ENCODE data around the gene GARIN5B.

GARIN5B gene

DNA sequence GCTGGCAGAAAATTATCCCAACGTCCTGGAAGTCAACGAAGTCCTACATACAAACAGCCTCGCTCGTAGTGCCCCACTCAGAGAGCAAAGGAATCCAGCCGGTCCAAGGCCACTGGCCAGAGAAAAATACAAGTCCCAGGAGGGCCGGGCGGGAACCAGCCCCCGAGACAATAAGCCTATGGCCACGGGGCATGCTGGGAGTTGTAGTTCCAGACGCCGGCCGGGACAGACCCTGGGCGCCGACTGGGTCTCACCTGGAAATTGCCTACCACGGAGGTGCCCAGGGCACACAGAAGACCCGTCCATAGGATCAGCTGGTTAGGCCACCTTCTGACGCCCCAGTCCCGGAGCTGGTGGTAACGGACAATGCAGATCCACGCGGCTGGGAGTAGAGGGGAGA, 43.3 kb downstream of the GARIN5B start:
- peak; percentile 41 for DNase-seq

- DNase-seq: no peak
These were observed 46.4 kb downstream of the GARIN5B start for GRCh38 chr19:55316646-55317045.

DNA sequence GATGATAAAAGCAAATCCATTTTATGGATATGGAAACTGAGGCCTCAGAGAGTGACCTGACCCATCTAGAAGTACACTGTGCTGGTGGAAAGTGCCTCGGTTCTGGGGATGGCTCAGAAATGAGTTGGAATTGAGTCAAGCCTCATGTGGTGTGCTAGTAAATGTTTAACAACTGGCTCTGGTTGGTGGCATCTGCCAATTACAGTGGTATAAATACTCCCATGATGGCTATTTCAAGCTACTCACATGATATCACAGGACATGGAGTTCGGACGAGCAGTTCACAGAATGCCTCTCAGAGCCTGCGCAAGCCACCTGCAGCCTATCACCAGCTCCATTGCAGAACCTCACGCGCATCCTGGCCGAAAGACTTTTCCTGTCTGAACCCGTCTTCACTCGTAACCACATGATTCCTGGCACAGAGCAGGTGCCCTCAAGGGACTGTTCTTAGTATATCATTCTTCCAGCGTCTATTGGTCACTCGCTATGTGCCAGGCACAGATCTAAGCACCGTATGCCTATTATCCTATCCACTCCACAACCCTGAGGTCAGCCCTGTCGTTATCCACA, 47.0 kb downstream of the GARIN5B start:
- DNase-seq: no peak

GRCh38 chr19:55314396-55314795, 48.7 kb downstream of the GARIN5B start:
- DNase-seq: no peak

DNA sequence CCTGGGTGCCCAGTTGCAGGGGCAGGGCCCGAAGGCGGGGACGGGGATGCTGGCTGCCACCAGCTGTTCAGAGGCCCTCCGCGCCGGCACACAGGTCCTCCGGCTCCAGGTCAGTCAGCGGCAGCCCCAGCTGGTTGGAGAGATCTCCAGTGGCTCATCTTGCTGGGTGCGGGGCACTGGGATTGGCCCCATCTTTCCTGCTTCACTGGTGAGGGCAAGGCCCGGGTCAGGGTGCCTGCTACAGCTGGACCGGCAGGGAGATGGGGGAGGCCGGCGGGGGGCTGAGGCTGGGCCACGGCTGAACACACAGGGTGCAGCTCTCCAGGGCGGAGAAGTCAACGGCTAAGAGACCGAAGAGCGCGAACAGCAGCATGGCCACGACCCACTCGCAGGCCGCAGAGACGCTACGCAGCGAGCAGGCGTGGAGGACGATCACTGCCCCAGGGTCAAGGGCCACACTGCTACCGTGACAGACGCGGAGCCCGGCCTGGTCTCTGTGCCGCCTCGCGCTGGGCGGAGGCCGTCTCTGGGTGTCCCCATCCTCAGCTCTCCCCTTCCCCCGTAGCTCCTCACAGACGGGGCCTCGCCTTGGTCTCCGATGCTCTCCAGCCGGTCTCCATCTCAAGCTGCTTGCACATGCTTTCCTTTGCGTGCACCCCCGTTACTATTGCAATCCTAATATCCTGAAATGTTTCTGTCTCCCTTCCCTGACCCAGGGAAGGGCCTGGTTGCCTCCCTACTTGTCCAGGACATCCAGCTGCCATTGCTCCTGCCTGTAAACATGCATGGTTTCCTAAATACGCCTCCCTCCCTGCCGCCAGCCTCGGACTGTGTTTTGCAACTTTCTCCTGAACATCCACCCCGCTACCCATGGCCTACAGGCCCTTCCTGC, 50.2 kb downstream of the GARIN5B start:
- no peak for DNase-seq

DNA sequence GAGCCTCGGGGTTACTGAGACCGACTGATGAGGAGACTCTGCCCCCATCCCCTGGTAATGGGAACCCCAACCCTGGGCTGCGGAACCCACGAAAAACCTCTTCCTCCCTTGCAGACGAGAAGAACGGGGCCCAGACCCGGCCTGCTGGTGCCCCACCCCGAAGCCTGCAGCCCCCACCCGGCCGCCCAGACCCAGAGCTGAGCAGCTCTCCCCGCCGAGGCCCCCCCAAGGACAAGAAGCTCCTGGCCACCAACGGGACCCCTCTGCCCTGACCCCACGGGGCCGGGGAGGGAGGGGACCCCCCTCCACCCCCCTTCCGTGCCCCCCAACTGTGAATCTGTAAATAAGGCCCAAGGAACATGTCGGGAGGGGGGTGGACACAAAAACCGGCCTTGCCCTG, 51.3 kb downstream of the GARIN5B start:
- DNase-seq: no peak

GRCh38 chr19:55311397-55311796, 51.7 kb downstream of the GARIN5B start:
- DNase-seq: no peak

- DNase-seq: no peak
These were observed 52.6 kb downstream of the GARIN5B start for GRCh38 chr19:55310498-55310897.

DNA sequence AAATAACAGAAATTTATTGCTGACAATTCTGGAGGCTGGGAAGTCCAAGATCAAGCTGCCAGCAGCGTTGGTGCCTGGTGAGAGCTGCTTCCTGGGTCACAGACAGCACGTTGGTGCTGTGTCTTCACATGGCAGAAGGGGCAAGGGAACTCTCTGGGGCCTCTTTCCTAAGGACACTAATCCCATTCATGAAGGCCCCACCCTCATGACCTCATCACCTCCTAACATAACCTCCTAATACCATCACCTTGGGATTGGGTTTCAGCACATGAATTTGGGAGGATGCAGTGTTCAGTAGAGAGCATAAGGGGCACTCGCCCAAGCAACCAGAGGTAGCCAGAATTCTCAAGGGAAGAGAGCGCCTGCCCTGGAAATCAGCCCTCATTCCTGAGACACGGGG, 53.6 kb downstream of the GARIN5B start:
- no peak for DNase-seq

DNA sequence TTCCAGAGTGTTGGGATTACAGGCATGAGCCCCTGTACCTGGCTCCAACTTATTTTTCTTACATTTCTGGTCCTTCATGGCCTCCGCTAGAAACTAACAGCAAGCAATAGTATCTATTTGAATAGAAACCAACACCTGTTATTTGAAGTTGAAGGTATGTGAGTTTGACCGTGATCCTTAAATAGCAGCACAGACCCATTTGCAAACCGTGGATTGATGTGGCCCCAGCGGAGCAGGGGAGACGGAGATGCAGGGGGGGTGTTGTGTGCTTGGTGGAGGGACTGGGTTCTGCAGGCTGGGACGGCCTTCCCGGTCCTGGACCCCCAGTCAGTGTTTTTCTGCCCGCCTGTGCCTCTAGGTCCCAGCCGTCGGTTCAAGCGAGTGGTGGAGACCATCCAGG, 54.8 kb downstream of the GARIN5B start:
- DNase-seq: no peak

- DNase-seq: no peak
These were observed 56.3 kb downstream of the GARIN5B start for GRCh38 chr19:55306712-55307111.

DNA sequence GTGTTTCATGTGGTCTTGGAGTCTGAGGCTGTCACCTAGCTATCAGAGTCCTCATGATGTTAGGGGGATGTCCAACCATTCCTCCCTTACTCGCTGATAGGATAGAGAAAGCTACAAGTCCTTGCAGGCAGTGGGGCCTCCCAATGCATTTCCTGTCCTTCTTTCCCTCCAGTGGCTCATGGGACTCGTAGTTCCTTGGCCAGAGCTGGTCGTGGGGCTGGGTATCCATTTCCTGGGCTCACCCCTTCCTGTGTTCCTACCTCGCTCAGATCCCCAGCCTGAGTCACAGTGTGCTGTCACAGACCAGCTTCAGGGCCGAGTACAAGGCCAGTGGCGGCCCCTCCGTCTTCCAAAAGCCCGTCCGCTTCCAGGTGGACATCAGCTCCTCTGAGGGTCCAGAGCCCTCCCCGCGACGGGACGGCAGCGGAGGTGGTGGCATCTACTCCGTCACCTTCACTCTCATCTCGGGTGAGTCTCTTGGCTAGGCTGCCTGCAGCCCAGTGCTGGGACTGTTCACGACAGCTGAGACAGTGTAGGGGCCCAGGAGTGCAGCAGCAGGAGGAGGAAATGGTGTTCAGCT, 57.0 kb downstream of the GARIN5B start:
- no peak for DNase-seq

- peak; percentile 10 for DNase-seq
These were observed 57.6 kb downstream of the GARIN5B start for GRCh38 chr19:55305491-55305890.

DNA sequence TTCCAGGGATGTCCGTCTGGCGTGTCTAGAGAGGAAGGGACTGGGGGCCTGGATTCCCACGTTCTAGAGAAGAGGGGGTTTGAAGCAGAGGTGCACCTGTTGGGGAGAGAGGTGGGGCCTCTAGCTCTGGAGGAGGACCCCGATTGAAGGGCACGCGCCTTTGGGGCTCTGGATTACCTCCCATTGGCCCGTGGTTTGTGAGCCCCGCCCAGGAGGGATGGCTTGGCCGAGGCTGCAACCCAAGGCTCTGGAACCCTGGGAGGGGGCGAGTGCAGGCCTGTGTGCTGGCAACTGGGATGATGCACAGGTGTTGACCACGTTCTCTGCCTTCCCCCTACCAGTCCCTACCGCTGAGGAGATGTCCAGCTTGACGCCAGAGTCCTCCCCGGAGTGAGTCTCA, 58.1 kb downstream of the GARIN5B start:
- DNase-seq: no peak
